H9 (cell line): Measurements from ENCODE around the gene RAB9A. TPM values are rescaled to one million over a fixed set of nuclear protein-coding genes. Genes with fewer than 3 reads are reported as not detected.

ENCODE experiments used
- DNase-seq: peaks from one replicate; pipeline ENCODE4 v3.0.0-alpha.2; 2017
- H2AFZ ChIP-seq: one replicate; pipeline ENCODE4 v1.6.1; 2013; ENCODE audit warnings: mild to moderate bottlenecking, low read length, control low read depth, moderate library complexity
- H2AK5ac ChIP-seq: 2 replicates; pipeline ENCODE4 v1.6.1; 2013; ENCODE audit warnings: low read length, control low read depth, mixed read lengths; ENCODE audit not compliant: insufficient read length
- H2BK120ac ChIP-seq: one replicate; pipeline ENCODE4 v1.6.1; 2013; ENCODE audit warnings: low read depth, mild to moderate bottlenecking, low read length, control low read depth, inconsistent platforms; ENCODE audit not compliant: poor library complexity, severe bottlenecking
- H2BK12ac ChIP-seq: 2 replicates; pipeline ENCODE4 v1.6.1; 2013; ENCODE audit warnings: low read length, control low read depth, mixed read lengths, low read depth; ENCODE audit not compliant: insufficient read length
- H2BK15ac ChIP-seq: 2 replicates; pipeline ENCODE4 v1.6.1; 2013; ENCODE audit warnings: low read depth, low read length, control low read depth
- H2BK20ac ChIP-seq: one replicate; pipeline ENCODE4 v1.6.1; 2013; ENCODE audit warnings: low read depth, mild to moderate bottlenecking, low read length, control low read depth, inconsistent platforms; ENCODE audit not compliant: poor library complexity, severe bottlenecking
- H2BK5ac ChIP-seq: 2 replicates; pipeline ENCODE4 v1.6.1; 2013; ENCODE audit warnings: low read length, control low read depth, mixed read lengths; ENCODE audit not compliant: insufficient read length
- H3K14ac ChIP-seq: 2 replicates; pipeline ENCODE4 v1.6.1; 2013; ENCODE audit warnings: low read length, control low read depth; ENCODE audit not compliant: insufficient read depth
- H3K18ac ChIP-seq: 2 replicates; pipeline ENCODE4 v1.6.1; 2013; ENCODE audit warnings: low read depth, mild to moderate bottlenecking, mixed read lengths, low read length, control low read depth; ENCODE audit not compliant: insufficient read length
- H3K23ac ChIP-seq: 2 replicates; pipeline ENCODE4 v1.6.1; 2013; ENCODE audit warnings: low read length, control low read depth, mixed read lengths, low read depth; ENCODE audit not compliant: insufficient read length
- H3K23me2 ChIP-seq: 2 replicates; pipeline ENCODE4 v1.6.1; 2013; ENCODE audit warnings: low read depth, mild to moderate bottlenecking, mixed read lengths, low read length, control low read depth; ENCODE audit not compliant: insufficient read length, poor library complexity, severe bottlenecking
- H3K27ac ChIP-seq: 2 replicates; pipeline ENCODE4 v1.5.1; 2013; ENCODE audit warnings: low read length, control low read depth, mixed read lengths, low read depth; ENCODE audit not compliant: insufficient read length
- H3K27me3 ChIP-seq: 2 replicates; pipeline ENCODE4 v1.6.1; 2013; ENCODE audit warnings: low read length, control low read depth, inconsistent platforms; ENCODE audit not compliant: insufficient read depth
- H3K4ac ChIP-seq: 2 replicates; pipeline ENCODE4 v1.6.1; 2013; ENCODE audit warnings: low read depth, mild to moderate bottlenecking, control low read depth, inconsistent platforms, low read length, moderate library complexity
- H3K4me1 ChIP-seq: 2 replicates; pipeline ENCODE4 v1.6.1; 2013; ENCODE audit warnings: low read length, control low read depth, inconsistent platforms; ENCODE audit not compliant: insufficient read depth
- H3K4me2 ChIP-seq: 2 replicates; pipeline ENCODE4 v1.6.1; 2013; ENCODE audit warnings: low read length, control low read depth, mixed read lengths; ENCODE audit not compliant: insufficient read length, insufficient read depth
- H3K56ac ChIP-seq: 2 replicates; pipeline ENCODE4 v1.6.1; 2013; ENCODE audit warnings: low read depth, mild to moderate bottlenecking, mixed read lengths, low read length, control low read depth; ENCODE audit not compliant: insufficient read length
- H3K79me1 ChIP-seq: 2 replicates; pipeline ENCODE4 v1.6.1; 2013; ENCODE audit warnings: low read depth, mild to moderate bottlenecking, moderate library complexity, low read length, control low read depth, inconsistent platforms; ENCODE audit not compliant: insufficient read depth, poor library complexity, severe bottlenecking
- H3K79me2 ChIP-seq: 2 replicates; pipeline ENCODE4 v1.6.1; 2013; ENCODE audit warnings: low read length, control low read depth, inconsistent platforms; ENCODE audit not compliant: insufficient read depth
- H3K9ac ChIP-seq: 2 replicates; pipeline ENCODE4 v1.6.1; 2013; ENCODE audit warnings: low read length, control low read depth, mixed read lengths; ENCODE audit not compliant: insufficient read length; ENCODE audit errors: extremely low read depth
- H3K9me3 ChIP-seq: one replicate; pipeline ENCODE4 v1.6.1; 2013; ENCODE audit warnings: low read depth, low read length, inconsistent platforms; ENCODE audit not compliant: control insufficient read depth
- H3T11ph ChIP-seq: one replicate; pipeline ENCODE4 v1.6.1; 2013; ENCODE audit warnings: mild to moderate bottlenecking, low read length, control low read depth, inconsistent platforms
- H4K20me1 ChIP-seq: one replicate; pipeline ENCODE4 v1.6.1; 2013; ENCODE audit not compliant: control insufficient read depth, insufficient read length, insufficient read depth
- H4K5ac ChIP-seq: 2 replicates; pipeline ENCODE4 v1.6.1; 2013; ENCODE audit warnings: low read depth, mild to moderate bottlenecking, mixed read lengths, low read length, control low read depth; ENCODE audit not compliant: insufficient read length
- H4K8ac ChIP-seq: replicated peaks from 2 replicates; pipeline ENCODE4 v1.6.1; 2013; ENCODE audit warnings: low read length, control low read depth, mixed read lengths, low read depth; ENCODE audit not compliant: insufficient read length
- H4K91ac ChIP-seq: 2 replicates; pipeline ENCODE4 v1.6.1; 2013; ENCODE audit warnings: low read depth, mild to moderate bottlenecking, moderate library complexity, mixed read lengths, low read length, control low read depth; ENCODE audit not compliant: insufficient read length
- H3K27ac Mint-ChIP-seq, 3 experiments: 2 replicates in 2 of 3; 3 replicates in 1 of 3; pipeline ENCODE4 v1.8.0; 2020 to 2021; ENCODE audit warnings: mixed read lengths in 3 of 3, mild to moderate bottlenecking in 1 of 3, moderate library complexity in 1 of 3
- H3K27me3 Mint-ChIP-seq: 2 replicates; pipeline ENCODE4 v1.8.0; 2021; ENCODE audit warnings: low read depth, mild to moderate bottlenecking, moderate library complexity, mixed read lengths
- H3K36me3 Mint-ChIP-seq, 3 experiments: 2 replicates in 2 of 3; 3 replicates in 1 of 3; pipeline ENCODE4 v1.8.0; 2020 to 2021; ENCODE audit warnings: low read depth in 3 of 3, mixed read lengths in 3 of 3; ENCODE audit not compliant: insufficient read depth in 1 of 3
- H3K4me1 Mint-ChIP-seq, 2 experiments: 2 replicates each; pipeline ENCODE4 v1.8.0; 2020; ENCODE audit warnings: mixed read lengths in 2 of 2
- H3K4me3 Mint-ChIP-seq, 2 experiments: 2 replicates in 1 of 2; 3 replicates in 1 of 2; pipeline ENCODE4 v1.8.0; 2020 to 2021; ENCODE audit warnings: mild to moderate bottlenecking in 2 of 2, mixed read lengths in 2 of 2, moderate library complexity in 1 of 2
- H3K9me3 Mint-ChIP-seq, 2 experiments: 2 replicates in 1 of 2; 3 replicates in 1 of 2; pipeline ENCODE4 v1.8.0; 2020; ENCODE audit warnings: mild to moderate bottlenecking in 2 of 2, mixed read lengths in 2 of 2, moderate library complexity in 1 of 2
- CTCF ChIP-seq: fragments of 200-600 bp; sonication (generic); conservative IDR thresholded peaks from 3 replicates; pipeline ENCODE4 v1.8.0; 2021; ENCODE audit warnings: antibody characterized with exemption, mild to moderate bottlenecking
- WGBS: extraction: QIAGEN DNeasy Blood & Tissue Kit; methylation state at CpG from one replicate; pipeline ENCODE4 v1.1.7; 2013; ENCODE audit warnings: missing lambda C conversion rate, low lambda C conversion rate, mixed read lengths; ENCODE audit not compliant: insufficient read length; ENCODE audit errors: extremely low coverage; 5-methylcytosine and 5-hydroxymethylcytosine counted together
- total RNA-seq: library from RNA; stranded (reverse); gene quantifications from 2 replicates; pipeline ENCODE4 v1.2.1, GENCODE V29; 2021

Gene RAB9A
- total RNA-seq, 1 experiment from 2014 or later = 21.3 TPM

GRCh38 chrX:13684361-13684760, 4.6 kb upstream of the RAB9A start:
- H3K27me3 ChIP-seq = no peaks in the 10 kb centered on the region; the same call in 1 of the 2 replicates
- no peak overlapping the region for H3K4me3 Mint-ChIP-seq
- no peaks in the 10 kb centered on the region for H3K4me1 ChIP-seq
- H3K9me3 ChIP-seq = no peaks in the 10 kb centered on the region
- no peak overlapping the region for H3T11ph ChIP-seq
- peaks cover 0 to 4% of the 10 kb centered on the region in 2 experiments; a peak in 1 of 4 replicates for H3K4me1 Mint-ChIP-seq
- H4K5ac ChIP-seq = no peak overlapping the region
- H3K4me2 ChIP-seq = no peak overlapping the region
- no peak overlapping the region for H2BK5ac ChIP-seq
- no peak overlapping the region for H2BK120ac ChIP-seq
- H4K8ac ChIP-seq = no peak overlapping the region
- no peak overlapping the region for H3K18ac ChIP-seq
- no peak overlapping the region for H3K23ac ChIP-seq
- peaks cover 11% of the 10 kb centered on the region for H3K27me3 Mint-ChIP-seq
- H3K79me2 ChIP-seq = no peaks in the 10 kb centered on the region
- H3K27ac Mint-ChIP-seq = peak overlapping the region in 1 of 3 experiments; percentile 7; a peak in 1 of 7 replicates
- H4K20me1 ChIP-seq = no peaks in the 10 kb centered on the region
- DNase-seq = no peak
- H3K9ac ChIP-seq = no peak overlapping the region
- no peak overlapping the region for H2BK20ac ChIP-seq
- no peaks in the 10 kb centered on the region for H3K79me1 ChIP-seq
- no peak for TF ChIP-seq CTCF
- H4K91ac ChIP-seq = no peak overlapping the region
- no peak overlapping the region for H2AFZ ChIP-seq
- H3K36me3 Mint-ChIP-seq = no peaks in the 10 kb centered on the region
- H3K14ac ChIP-seq = no peak overlapping the region
- no peak overlapping the region for H3K4ac ChIP-seq
- no CpG with 5 or more reads among the region's 4 CpGs for WGBS
- no peak overlapping the region for H3K56ac ChIP-seq
- H3K27ac ChIP-seq = no peak overlapping the region
- no peak overlapping the region for H2BK12ac ChIP-seq
- peaks cover 31 to 48% of the 10 kb centered on the region in 2 experiments for H3K9me3 Mint-ChIP-seq
- no peaks in the 10 kb centered on the region for H3K23me2 ChIP-seq
- H2BK15ac ChIP-seq = no peak overlapping the region
- H2AK5ac ChIP-seq = no peak overlapping the region
